Measurements from ENCODE around the gene DAPL1.

Gene DAPL1

DNA sequence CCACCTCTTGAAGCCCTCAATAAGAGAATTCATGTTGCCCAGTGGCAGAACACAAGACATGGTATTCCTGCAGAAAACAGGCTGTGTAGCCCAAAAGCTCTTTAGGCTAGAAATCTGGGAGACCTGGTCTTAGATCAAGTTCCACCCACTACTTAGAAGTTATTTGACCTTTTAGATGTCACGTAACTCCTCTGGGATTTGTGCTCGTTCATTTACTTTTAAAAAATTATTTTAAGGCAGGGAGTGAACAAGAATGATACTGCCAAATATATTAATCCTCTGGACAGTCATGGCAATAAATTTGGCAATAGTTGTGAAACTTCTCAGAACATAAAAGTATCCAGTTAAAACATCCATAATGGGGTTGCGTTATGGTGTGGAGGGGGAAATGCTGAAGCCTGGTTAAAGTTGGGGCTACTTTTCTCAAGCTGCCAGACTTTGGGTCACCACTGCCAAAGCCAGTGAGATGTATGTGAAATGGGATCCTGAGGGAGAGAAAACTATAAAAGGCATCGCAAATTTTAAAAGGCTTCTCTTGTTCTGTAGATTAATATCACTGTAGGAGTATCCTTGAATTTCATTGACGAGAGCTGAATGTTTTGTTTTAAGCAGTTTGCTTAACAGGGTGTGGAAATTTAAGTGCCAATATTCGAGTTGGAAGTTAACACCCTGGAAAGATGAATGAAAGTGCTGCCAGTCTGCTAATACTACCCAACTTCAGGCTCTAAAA, 15.8 kb downstream of the DAPL1 start:
- Histone ChIP-seq H3K4me3 (ENCODE audit: low read depth, low read length) (no peak overlapping the region), H2AFZ (no peak overlapping the region), H3K9ac (no peak overlapping the region), H3K27ac (no peak overlapping the region), H3K9me3 (ENCODE audit: control insufficient read depth, low read length) (no peaks in the 10 kb centered on the region), H3K36me3 (ENCODE audit: control insufficient read depth, insufficient read depth, low read length) (no peaks in the 10 kb centered on the region), H3K79me2 (no peaks in the 10 kb centered on the region), H3K27me3 (ENCODE audit: control insufficient read depth, insufficient read depth, low read length) (no peaks in the 10 kb centered on the region), H3K4me2 (ENCODE audit: low read length) (no peak overlapping the region), H3K4me1 (no peaks in the 10 kb centered on the region)
- TF ChIP-seq, protein P1, sequence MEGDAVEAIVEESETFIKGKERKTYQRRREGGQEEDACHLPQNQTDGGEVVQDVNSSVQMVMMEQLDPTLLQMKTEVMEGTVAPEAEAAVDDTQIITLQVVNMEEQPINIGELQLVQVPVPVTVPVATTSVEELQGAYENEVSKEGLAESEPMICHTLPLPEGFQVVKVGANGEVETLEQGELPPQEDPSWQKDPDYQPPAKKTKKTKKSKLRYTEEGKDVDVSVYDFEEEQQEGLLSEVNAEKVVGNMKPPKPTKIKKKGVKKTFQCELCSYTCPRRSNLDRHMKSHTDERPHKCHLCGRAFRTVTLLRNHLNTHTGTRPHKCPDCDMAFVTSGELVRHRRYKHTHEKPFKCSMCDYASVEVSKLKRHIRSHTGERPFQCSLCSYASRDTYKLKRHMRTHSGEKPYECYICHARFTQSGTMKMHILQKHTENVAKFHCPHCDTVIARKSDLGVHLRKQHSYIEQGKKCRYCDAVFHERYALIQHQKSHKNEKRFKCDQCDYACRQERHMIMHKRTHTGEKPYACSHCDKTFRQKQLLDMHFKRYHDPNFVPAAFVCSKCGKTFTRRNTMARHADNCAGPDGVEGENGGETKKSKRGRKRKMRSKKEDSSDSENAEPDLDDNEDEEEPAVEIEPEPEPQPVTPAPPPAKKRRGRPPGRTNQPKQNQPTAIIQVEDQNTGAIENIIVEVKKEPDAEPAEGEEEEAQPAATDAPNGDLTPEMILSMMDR (IDR thresholded peaks at IDR 0.05) = no peak

DNA sequence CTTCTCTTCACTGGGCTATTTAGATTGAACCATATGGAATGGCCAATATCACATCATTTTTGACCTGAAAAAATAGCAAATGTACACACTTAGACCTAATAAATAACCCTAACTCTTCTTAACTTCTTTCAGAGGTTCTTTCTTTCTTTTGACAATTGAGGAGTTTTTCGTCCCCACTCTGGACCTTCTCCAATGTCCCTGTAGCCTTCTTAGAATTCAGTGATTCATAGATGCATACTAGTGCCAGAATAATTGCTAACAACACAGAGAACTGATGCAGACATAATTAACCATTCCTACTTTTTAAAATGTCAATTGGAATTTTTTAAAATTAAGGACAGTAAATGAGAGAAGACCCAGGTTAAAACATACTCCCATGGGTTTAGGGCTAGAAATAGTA, 20.0 kb downstream of the DAPL1 start:
- Histone ChIP-seq H3K9ac (no peak overlapping the region), H3K4me3 (ENCODE audit: low read depth, low read length) (no peak overlapping the region), H3K36me3 (ENCODE audit: control insufficient read depth, insufficient read depth, low read length) (no peaks in the 10 kb centered on the region), H3K9me3 (ENCODE audit: control insufficient read depth, low read length) (no peaks in the 10 kb centered on the region), H3K79me2 (no peaks in the 10 kb centered on the region), H3K4me1 (no peaks in the 10 kb centered on the region), H3K4me2 (ENCODE audit: low read length) (no peak overlapping the region), H3K27me3 (ENCODE audit: control insufficient read depth, insufficient read depth, low read length) (no peaks in the 10 kb centered on the region), H3K27ac (no peak overlapping the region), H2AFZ (no peak overlapping the region)
- TF ChIP-seq, protein P1 (IDR thresholded peaks at IDR 0.05) = no peak

DNA sequence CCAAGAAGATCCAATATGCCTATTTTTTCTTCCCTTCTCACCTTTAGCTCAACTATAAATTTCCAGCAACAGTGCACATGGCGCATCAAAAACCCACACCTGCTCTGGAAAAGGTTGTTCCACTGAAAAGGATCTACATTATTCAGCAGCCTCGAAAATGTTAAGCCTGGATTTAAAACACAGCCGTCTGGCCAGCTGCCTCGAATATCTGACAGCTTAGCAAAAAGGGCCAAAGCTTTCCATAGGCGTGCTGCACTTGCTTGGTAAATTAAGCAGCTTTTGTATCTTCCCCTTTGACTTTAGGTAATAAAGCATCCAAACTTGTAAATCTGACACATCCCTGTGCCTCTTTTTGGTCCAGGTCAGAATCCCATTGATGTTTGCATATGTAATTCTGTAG, 20.5 kb downstream of the DAPL1 start:
- H3K4me3 ChIP-seq (ENCODE audit: low read depth, low read length) = no peak overlapping the region
- H3K4me1 ChIP-seq = no peaks in the 10 kb centered on the region
- no peaks in the 10 kb centered on the region for H3K79me2 ChIP-seq
- no peak overlapping the region for H2AFZ ChIP-seq
- TF ChIP-seq, protein P1 (IDR thresholded peaks at IDR 0.05) = no peak
- H3K4me2 ChIP-seq (ENCODE audit: low read length) = no peak overlapping the region
- H3K36me3 ChIP-seq (ENCODE audit: control insufficient read depth, insufficient read depth, low read length) = no peaks in the 10 kb centered on the region
- no peaks in the 10 kb centered on the region for H3K27me3 ChIP-seq (ENCODE audit: control insufficient read depth, insufficient read depth, low read length)
- H3K9ac ChIP-seq = no peak overlapping the region
- H3K9me3 ChIP-seq (ENCODE audit: control insufficient read depth, low read length) = no peaks in the 10 kb centered on the region
- no peak overlapping the region for H3K27ac ChIP-seq

DNA sequence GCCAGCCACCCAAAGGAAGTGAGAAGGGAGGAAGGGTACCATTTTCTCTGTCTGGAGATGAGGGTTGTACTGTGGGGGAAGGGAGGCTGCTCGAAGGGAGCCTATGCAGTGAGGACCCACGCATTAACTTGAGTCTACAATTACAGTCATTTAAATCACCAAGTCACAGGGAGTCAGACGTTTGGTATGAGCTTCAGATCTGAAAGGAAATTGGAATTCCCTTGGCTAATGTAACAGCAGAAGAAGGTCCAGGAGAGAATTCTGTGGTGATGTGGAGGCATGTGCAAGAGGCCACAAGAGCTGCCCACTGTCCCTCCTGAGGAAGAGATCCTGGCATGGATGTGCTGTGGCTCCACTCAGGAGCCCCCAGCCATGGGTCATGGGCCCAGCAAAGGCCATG, 22.5 kb downstream of the DAPL1 start:
- H3K9ac ChIP-seq = no peak overlapping the region
- no peak overlapping the region for H3K4me3 ChIP-seq (ENCODE audit: low read depth, low read length)
- no peak overlapping the region for H3K27ac ChIP-seq
- H2AFZ ChIP-seq = no peak overlapping the region
- no peaks in the 10 kb centered on the region for H3K9me3 ChIP-seq (ENCODE audit: control insufficient read depth, low read length)
- no peaks in the 10 kb centered on the region for H3K36me3 ChIP-seq (ENCODE audit: control insufficient read depth, insufficient read depth, low read length)
- no peaks in the 10 kb centered on the region for H3K27me3 ChIP-seq (ENCODE audit: control insufficient read depth, insufficient read depth, low read length)
- no peak overlapping the region for H3K4me2 ChIP-seq (ENCODE audit: low read length)
- TF ChIP-seq, protein P1 (IDR thresholded peaks at IDR 0.05) = no peak
- H3K4me1 ChIP-seq = no peaks in the 10 kb centered on the region
- no peaks in the 10 kb centered on the region for H3K79me2 ChIP-seq

DNA sequence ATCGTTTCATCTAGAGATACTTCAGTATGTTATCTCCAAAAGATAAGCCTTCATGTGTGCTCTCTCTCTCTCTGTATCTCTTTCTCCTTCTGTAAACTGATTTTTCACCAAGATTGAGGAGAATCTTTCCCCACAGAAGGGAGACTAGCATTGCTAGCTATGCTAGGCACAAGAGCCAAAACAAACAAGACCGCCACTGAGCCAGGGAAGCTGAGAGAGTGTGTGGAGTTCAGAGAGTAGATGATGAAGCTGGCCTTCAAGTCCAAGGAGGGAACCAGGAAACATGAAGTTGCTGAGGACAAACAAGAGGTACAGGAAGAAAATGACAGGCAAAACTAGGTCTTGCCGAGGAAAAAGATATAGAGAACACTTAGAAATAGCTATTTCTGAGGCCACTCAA, 23.4 kb downstream of the DAPL1 start:
- Histone ChIP-seq H3K79me2 (no peaks in the 10 kb centered on the region), H3K4me3 (ENCODE audit: low read depth, low read length) (no peak overlapping the region), H3K9ac (no peak overlapping the region), H3K36me3 (ENCODE audit: control insufficient read depth, insufficient read depth, low read length) (no peaks in the 10 kb centered on the region), H2AFZ (no peak overlapping the region), H3K9me3 (ENCODE audit: control insufficient read depth, low read length) (no peaks in the 10 kb centered on the region), H3K4me2 (ENCODE audit: low read length) (no peak overlapping the region), H3K27me3 (ENCODE audit: control insufficient read depth, insufficient read depth, low read length) (no peaks in the 10 kb centered on the region), H3K4me1 (no peaks in the 10 kb centered on the region), H3K27ac (no peak overlapping the region)
- TF ChIP-seq, protein P1 (IDR thresholded peaks at IDR 0.05) = no peak

Data from parathyroid adenoma (tissue), 2 donors.